Omental fat pad (tissue), 4 donors: ENCODE data around the gene YAP1. TPM values are rescaled to one million over a fixed set of nuclear protein-coding genes. Genes with fewer than 3 reads are reported as not detected.

Experiments
- ATAC-seq: fragments of 150-250 bp; one replicate; pipeline ENCODE4 v1.9.1; 2016; ENCODE audit warnings: mild to moderate bottlenecking, moderate library complexity; ENCODE audit not compliant: low FRiP score
- DNase-seq: peaks from one replicate; pipeline ENCODE4 v3.0.0-alpha.2; 2019; ENCODE audit warnings: low spot score
- CTCF ChIP-seq, 3 donors: fragments of 450-650 bp; IDR thresholded peaks; one replicate each; pipeline ENCODE4 v1.5.1; 2016 to 2017; ENCODE audit warnings: antibody characterized with exemption in 3 of 3, mild to moderate bottlenecking in 3 of 3, moderate library complexity in 2 of 3
- total RNA-seq, 4 donors: library from RNA; depleted of rRNA; stranded (reverse); fragments of >200 nt; gene quantifications; one replicate each; pipeline ENCODE4 v1.1.0, GENCODE V29; 2016

Gene YAP1
- total RNA-seq, 4 donors from 2014 or later: 102 to 152 (median 130) TPM

- ATAC-seq (no peak), DNase-seq (no peak)
- no peak for TF ChIP-seq CTCF (IDR thresholded peaks at IDR 0.05)
Measured at GRCh38 chr11:102073253-102073652, 37.0 kb upstream of the YAP1 start.

DNA sequence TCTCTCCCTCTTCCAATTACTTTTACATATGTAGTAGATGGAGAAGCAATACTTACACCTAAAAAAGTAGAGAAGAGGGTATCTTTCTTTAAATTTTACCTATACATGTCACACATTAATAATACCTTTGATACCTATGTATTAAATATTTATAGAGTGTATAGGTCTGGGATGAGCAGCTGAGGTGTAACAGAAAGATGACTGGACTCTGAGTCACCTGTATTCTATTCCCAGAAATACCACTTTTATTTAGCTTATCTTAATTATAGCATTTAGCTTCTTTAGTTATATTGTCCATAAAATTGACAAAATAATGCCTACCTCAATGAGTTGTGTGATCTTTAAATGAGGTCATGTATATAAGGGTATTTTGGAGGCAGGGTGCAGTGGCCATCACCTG, 30.6 kb upstream of the YAP1 start:
- DNase-seq: no peak
- TF ChIP-seq CTCF (IDR thresholded peaks at IDR 0.05): no peak

GRCh38 chr11:102081313-102081712, 28.9 kb upstream of the YAP1 start:
- ATAC-seq (no peak), DNase-seq (no peak)
- no peak for TF ChIP-seq CTCF (IDR thresholded peaks at IDR 0.05)

More for the DNA sequence above, 30.6 kb upstream of the YAP1 start:
- ATAC-seq: no peak

- DNase-seq: no peak
- no peak for ATAC-seq
- TF ChIP-seq CTCF (IDR thresholded peaks at IDR 0.05): no peak
Measured at GRCh38 chr11:102085864-102086551, 24.2 kb upstream of the YAP1 start.

DNA sequence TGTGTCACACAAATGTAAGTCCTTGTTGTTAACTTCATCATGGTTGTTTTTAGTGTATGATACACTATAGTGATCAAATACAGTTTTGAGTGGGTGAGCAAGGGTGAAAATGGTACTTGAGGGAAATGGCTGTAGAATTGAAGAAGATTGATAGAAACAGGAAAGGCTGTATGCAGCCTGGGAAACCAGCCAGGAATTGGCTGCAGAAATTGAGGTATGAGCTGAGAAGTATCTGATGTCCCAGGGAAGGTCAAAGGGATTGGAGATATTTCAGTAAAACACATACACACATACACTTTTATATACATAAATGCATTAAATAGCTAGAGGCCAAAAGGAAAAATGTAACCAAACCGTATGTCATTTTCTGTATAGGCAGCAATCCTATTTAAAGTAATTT, 13.1 kb upstream of the YAP1 start:
- no peak for TF ChIP-seq CTCF (IDR thresholded peaks at IDR 0.05)
- DNase-seq: no peak
- ATAC-seq: no peak

DNA sequence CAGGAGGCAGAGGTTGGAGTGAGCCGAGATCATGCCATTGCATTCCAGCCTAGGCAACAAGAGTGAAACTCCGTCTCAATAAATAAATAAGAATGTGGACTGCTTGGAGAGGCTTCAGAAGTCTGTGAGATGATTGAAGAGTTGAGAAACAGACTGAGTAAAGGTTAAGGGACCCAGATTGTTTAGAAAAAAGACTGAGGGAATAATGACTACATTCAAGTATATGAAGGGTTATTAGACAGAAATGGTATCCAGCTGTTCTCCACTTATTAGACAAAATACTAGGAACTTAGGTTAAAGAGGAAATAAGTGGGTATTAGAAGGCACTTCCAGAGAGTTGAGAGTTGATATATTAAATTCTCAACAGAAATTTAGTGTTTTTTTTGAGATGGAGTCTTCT, 10.5 kb upstream of the YAP1 start:
- no peak for TF ChIP-seq CTCF (IDR thresholded peaks at IDR 0.05)
- ATAC-seq (no peak), DNase-seq (no peak)

DNA sequence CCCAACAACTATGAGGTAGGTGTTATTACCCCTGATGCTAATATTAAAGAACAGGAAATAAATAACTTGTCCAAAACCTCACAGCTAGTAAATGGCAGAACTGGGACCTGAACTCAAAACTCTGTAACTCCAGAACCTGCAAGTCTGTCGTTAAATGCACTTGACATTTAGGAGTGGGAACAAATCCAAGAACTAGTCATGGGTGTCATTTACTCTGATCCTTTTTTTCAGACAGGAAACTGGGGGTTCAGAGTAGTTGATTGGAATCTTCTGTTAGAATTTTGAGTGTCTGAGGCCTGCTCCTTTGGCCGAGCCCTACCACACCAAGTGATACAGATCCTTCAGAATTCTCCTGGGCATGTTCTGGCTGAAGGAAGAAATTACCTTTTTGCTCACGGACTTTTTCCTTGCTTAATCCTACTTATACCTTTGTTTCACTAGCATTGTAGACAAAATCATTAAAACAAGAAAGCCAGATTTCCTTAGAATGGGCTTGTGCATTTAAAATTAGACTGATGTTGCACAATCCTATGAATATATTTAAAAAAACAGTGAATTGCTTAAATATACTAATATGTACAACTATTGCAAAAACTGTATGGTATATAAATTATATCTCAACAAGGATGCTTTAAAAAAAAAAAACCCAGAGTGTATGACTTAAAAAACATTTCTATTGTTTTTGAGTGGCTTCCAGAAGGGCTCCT, 1.4 kb upstream of the YAP1 start:
- TF ChIP-seq CTCF (IDR thresholded peaks at IDR 0.05): no peak
- DNase-seq: no peak
- ATAC-seq: no peak
